Endothelial cell of umbilical vein (primary cell): ENCODE data around the gene NCKAP5. TPM values are rescaled to one million over a fixed set of nuclear protein-coding genes. Genes with fewer than 3 reads are reported as not detected.

ENCODE experiments used
- BruUV-seq: library from RNA; stranded (reverse); fragments of 400-500 nt; replicated peaks from 2 replicates; lab custom pipeline; 2021; lab: Mats Ljungman, UMichigan
- CTCF ChIA-PET: fragments of 300-600, 350-600 bp; sonication (Branson Sonifier 250); formaldehyde crosslinking; loops from one replicate; lab custom pipeline; 2021; ENCODE audit warnings: antibody characterized with exemption, inconsistent platforms; lab: Charles Lee
- POLR2A ChIA-PET: fragments of 300-600, 350-600 bp; sonication (Branson Sonifier 250); formaldehyde crosslinking; loops from one replicate; lab custom pipeline; 2021; ENCODE audit warnings: antibody characterized with exemption, inconsistent platforms; lab: Charles Lee
- DNase-seq: peaks from one replicate; pipeline ENCODE4 v3.0.0-alpha.2; 2011; ENCODE audit warnings: low read depth, low spot score
- FAIRE-seq: peaks from 2 replicates; lab custom pipeline; 2011; peaks lifted over from hg19 to GRCh38; lab: Jason Lieb, UNC
- H2AFZ ChIP-seq: 2 replicates; pipeline ENCODE4 v1.6.0; 2012; ENCODE audit warnings: low read depth, low read length, control low read depth, inconsistent platforms
- H3K27ac ChIP-seq: 2 replicates; pipeline ENCODE4 v1.5.1; 2011; ENCODE audit warnings: low read depth, mild to moderate bottlenecking, control low read depth, low read length, moderate library complexity; ENCODE audit not compliant: insufficient read depth
- H3K27me3 ChIP-seq, 2 experiments: 2 replicates each; pipeline versions ENCODE4 v1.6.0 to v1.6.1; 2011; ENCODE audit warnings: low read length in 2 of 2, mixed read lengths in 1 of 2; ENCODE audit not compliant: control insufficient read depth in 2 of 2, insufficient read depth in 2 of 2
- H3K36me3 ChIP-seq, 2 experiments: 2 replicates in 1 of 2; 3 replicates in 1 of 2; pipeline ENCODE4 v1.5.1; 2011; ENCODE audit warnings: low read length in 2 of 2, mild to moderate bottlenecking in 1 of 2, moderate library complexity in 1 of 2; ENCODE audit not compliant: control insufficient read depth in 2 of 2, insufficient read depth in 2 of 2; ENCODE audit errors: extremely low read depth in 1 of 2
- H3K4me1 ChIP-seq: 3 replicates; pipeline ENCODE4 v1.5.1; 2011; ENCODE audit warnings: mild to moderate bottlenecking, low read length; ENCODE audit not compliant: control insufficient read depth, insufficient read depth; ENCODE audit errors: extremely low read depth
- H3K4me2 ChIP-seq: 2 replicates; pipeline ENCODE4 v1.6.1; 2011; ENCODE audit warnings: low read length, control low read depth, mixed read lengths; ENCODE audit not compliant: insufficient read depth
- H3K4me3 ChIP-seq, 3 experiments: fragments of 200-600 bp in 1 of 3; sonication (generic), shearing (Covaris generic) in 1 of 3; replicated peaks in 1 of 3; 2 replicates each; pipeline ENCODE4 v1.5.1; 2011 to 2016; ENCODE audit warnings: control low read depth in 3 of 3, low read length in 3 of 3, mild to moderate bottlenecking in 2 of 3, inconsistent platforms in 1 of 3, low read depth in 1 of 3, moderate library complexity in 1 of 3; ENCODE audit not compliant: insufficient read depth in 1 of 3
- H3K79me2 ChIP-seq: 2 replicates; pipeline ENCODE4 v1.6.0; 2012; ENCODE audit warnings: low read length, inconsistent platforms; ENCODE audit not compliant: control insufficient read depth, insufficient read depth
- H3K9ac ChIP-seq: replicated peaks from 2 replicates; pipeline ENCODE3; 2011; ENCODE audit warnings: low read length, control low read depth; ENCODE audit not compliant: insufficient read depth; ENCODE audit errors: extremely low read depth
- H3K9me1 ChIP-seq: replicated peaks from 3 replicates; pipeline ENCODE4 v1.6.0; 2011; ENCODE audit warnings: mild to moderate bottlenecking, low read length; ENCODE audit not compliant: control insufficient read depth, insufficient read depth; ENCODE audit errors: extremely low read depth
- H3K9me3 ChIP-seq: replicated peaks from 2 replicates; pipeline ENCODE4 v1.5.1; 2012; ENCODE audit warnings: low read length, inconsistent platforms; ENCODE audit not compliant: control insufficient read depth, insufficient read depth
- H4K20me1 ChIP-seq: replicated peaks from 2 replicates; pipeline ENCODE3; 2011; ENCODE audit warnings: mild to moderate bottlenecking, low read length; ENCODE audit not compliant: control insufficient read depth, insufficient read depth; ENCODE audit errors: extremely low read depth
- EZH2 ChIP-seq: IDR thresholded peaks from 2 replicates; pipeline ENCODE4 v1.6.1; 2012; ENCODE audit warnings: borderline replicate concordance, low read depth, mild to moderate bottlenecking, moderate library complexity, low read length, inconsistent platforms; ENCODE audit not compliant: severe bottlenecking
- FOS ChIP-seq: IDR thresholded peaks from 2 replicates; pipeline ENCODE4 v1.6.1; 2011; ENCODE audit warnings: mild to moderate bottlenecking, low read length, moderate library complexity, borderline replicate concordance; ENCODE audit not compliant: insufficient read depth
- GATA2 ChIP-seq: IDR thresholded peaks from 2 replicates; pipeline ENCODE4 v1.7.0; 2011; ENCODE audit warnings: low read depth, mild to moderate bottlenecking, moderate library complexity, mixed read lengths, low read length; ENCODE audit not compliant: insufficient read length, insufficient read depth
- JUN ChIP-seq: IDR thresholded peaks from 2 replicates; pipeline ENCODE4 v1.6.1; 2011; ENCODE audit warnings: borderline replicate concordance, low read depth; ENCODE audit not compliant: insufficient read length, insufficient read depth
- MYC ChIP-seq: IDR thresholded peaks from one replicate; pipeline ENCODE4 v1.6.1; 2011; ENCODE audit warnings: mild to moderate bottlenecking, low read depth, low read length
- POLR2A ChIP-seq: IDR thresholded peaks from 2 replicates; pipeline ENCODE4 v1.6.1; 2012; ENCODE audit warnings: low read depth, mild to moderate bottlenecking, control low read depth, low read length
- POLR2AphosphoS5 ChIP-seq: IDR thresholded peaks from 2 replicates; pipeline ENCODE4 v1.6.1; 2012; ENCODE audit warnings: low read depth, mild to moderate bottlenecking, control low read depth, low read length, moderate library complexity; ENCODE audit not compliant: insufficient read depth
- dilution Hi-C: fragments of 300-500 bp; cut with MboI; formaldehyde crosslinking; loops from one replicate; pipeline ENCODE4 v1.15.0; 2019; ENCODE audit warnings: low sequenced_read_pairs; ENCODE audit not compliant: extremely low pct_ligation_motif_present
- intact Hi-C: fragments of 100-400 bp; cut with micrococcal nuclease; formaldehyde crosslinking; loops from one replicate; pipeline ENCODE4 v1.10.0; 2022
- polyA plus RNA-seq, 4 experiments: library from polyadenylated mRNA; depleted of rRNA in 3 of 4; stranded (reverse) in 3 of 4; unstranded in 1 of 4; fragments of >200 nt; gene quantifications; 2 replicates each; pipeline versions ENCODE4 v1.2.1 to v1.2.3, GENCODE V29; 2011 to 2012; ENCODE audit warnings: missing spikeins in 1 of 4
- total RNA-seq: library from RNA; stranded (reverse); gene quantifications from 2 replicates; pipeline ENCODE4 v1.2.3, GENCODE V29; 2021
- TF ChIP-seq, protein P1 (sequence below), 2 donors: IDR thresholded peaks; 1 replicate in 1 of 2; 2 replicates in 1 of 2; pipeline ENCODE4 v1.5.1; 2011; ENCODE audit warnings: low read length in 2 of 2, mild to moderate bottlenecking in 2 of 2, moderate library complexity in 2 of 2, control low read depth in 1 of 2, inconsistent platforms in 1 of 2, low read depth in 1 of 2; ENCODE audit not compliant: insufficient read depth in 1 of 2; ENCODE audit errors: extremely low read depth in 1 of 2
- TF ChIP-seq, protein P2 (sequence below): IDR thresholded peaks from 2 replicates; pipeline ENCODE4 v1.6.1; 2011; ENCODE audit not compliant: insufficient read depth, insufficient read length

The NCKAP5 gene
- total and polyA plus RNA-seq, 2 donors (not counting 3 experiments of a cell fraction or from before 2014, with no cell fraction given) = 0.47 to 3.3 TPM

GRCh38 chr2:132923787-132924186, 644.5 kb downstream of the NCKAP5 start:
- Histone ChIP-seq H3K9ac (no peak overlapping the region), H3K27ac (no peak overlapping the region), H3K79me2 (no peaks in the 10 kb centered on the region), H3K4me1 (no peaks in the 10 kb centered on the region), H2AFZ (no peak overlapping the region), H4K20me1 (no peaks in the 10 kb centered on the region), H3K36me3 (no peaks in the 10 kb centered on the region), H3K27me3 (no peaks in the 10 kb centered on the region), H3K4me3 (no peak overlapping the region), H3K9me1 (no peaks in the 10 kb centered on the region), H3K9me3 (no peaks in the 10 kb centered on the region), H3K4me2 (no peak overlapping the region)
- FAIRE-seq (no peak), DNase-seq (no peak)
- no TSS peak for BruUV-seq
- dilution Hi-C loops = no loop called here
- POLR2A ChIA-PET = no interaction called here
- no peak for TF ChIP-seq MYC
- TF ChIP-seq, protein P1, sequence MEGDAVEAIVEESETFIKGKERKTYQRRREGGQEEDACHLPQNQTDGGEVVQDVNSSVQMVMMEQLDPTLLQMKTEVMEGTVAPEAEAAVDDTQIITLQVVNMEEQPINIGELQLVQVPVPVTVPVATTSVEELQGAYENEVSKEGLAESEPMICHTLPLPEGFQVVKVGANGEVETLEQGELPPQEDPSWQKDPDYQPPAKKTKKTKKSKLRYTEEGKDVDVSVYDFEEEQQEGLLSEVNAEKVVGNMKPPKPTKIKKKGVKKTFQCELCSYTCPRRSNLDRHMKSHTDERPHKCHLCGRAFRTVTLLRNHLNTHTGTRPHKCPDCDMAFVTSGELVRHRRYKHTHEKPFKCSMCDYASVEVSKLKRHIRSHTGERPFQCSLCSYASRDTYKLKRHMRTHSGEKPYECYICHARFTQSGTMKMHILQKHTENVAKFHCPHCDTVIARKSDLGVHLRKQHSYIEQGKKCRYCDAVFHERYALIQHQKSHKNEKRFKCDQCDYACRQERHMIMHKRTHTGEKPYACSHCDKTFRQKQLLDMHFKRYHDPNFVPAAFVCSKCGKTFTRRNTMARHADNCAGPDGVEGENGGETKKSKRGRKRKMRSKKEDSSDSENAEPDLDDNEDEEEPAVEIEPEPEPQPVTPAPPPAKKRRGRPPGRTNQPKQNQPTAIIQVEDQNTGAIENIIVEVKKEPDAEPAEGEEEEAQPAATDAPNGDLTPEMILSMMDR (IDR thresholded peaks at IDR 0.05; ENCODE audit: extremely low read depth in 1 of 2, insufficient read depth in 1 of 2, low read depth in 1 of 2, low read length in 2 of 2) = no peak
- TF ChIP-seq JUN = no peak
- no peak for TF ChIP-seq EZH2
- TF ChIP-seq FOS = no peak
- no peak for TF ChIP-seq GATA2
- TF ChIP-seq POLR2AphosphoS5 = no peak
- TF ChIP-seq, protein P2, sequence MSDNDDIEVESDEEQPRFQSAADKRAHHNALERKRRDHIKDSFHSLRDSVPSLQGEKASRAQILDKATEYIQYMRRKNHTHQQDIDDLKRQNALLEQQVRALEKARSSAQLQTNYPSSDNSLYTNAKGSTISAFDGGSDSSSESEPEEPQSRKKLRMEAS = no peak
- TF ChIP-seq POLR2A = no peak
- CTCF ChIA-PET = interaction anchor here (0.6 kb wide), 1 partner anchor 244 kb away, joined by 3 read pairs; no protein-coding TSS in a partner anchor
- intact Hi-C loops = loop anchor here (10.0 kb wide), 1 partner anchor 1199 kb away; no protein-coding TSS in a partner anchor
